Measurements from ENCODE around the gene INVS.

DNA sequence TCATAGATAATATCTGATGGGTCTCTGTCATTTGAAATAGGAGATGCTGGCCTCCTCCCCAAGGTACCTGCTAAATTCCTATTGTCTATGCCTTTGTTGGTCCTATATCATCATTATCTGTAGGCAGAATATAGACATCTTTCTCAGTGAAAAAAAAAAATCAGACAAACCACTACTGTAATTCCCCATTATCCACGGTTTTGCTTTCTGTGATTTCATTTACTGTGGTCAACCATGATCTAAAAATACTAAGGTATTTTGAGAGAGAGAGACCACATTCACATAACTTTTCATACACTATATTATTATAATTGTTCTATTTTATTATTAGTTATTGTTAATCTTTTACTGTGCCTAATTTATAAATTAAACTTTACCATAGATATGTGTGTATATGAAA, 122.5 kb downstream of the INVS start:
- no peak for TF ChIP-seq MAX (IDR thresholded peaks at IDR 0.05)
- TF ChIP-seq EP300 (IDR thresholded peaks at IDR 0.05; ENCODE audit: low read depth in 2 of 2, low read length in 2 of 2), result no peak
- no peak for TF ChIP-seq EP300 (CRISPR knock-in tag; IDR thresholded peaks at IDR 0.05; ENCODE audit: borderline replicate concordance)
- no peak for TF ChIP-seq RAD51 (IDR thresholded peaks at IDR 0.05; ENCODE audit: borderline replicate concordance)
- TF ChIP-seq, protein P1, sequence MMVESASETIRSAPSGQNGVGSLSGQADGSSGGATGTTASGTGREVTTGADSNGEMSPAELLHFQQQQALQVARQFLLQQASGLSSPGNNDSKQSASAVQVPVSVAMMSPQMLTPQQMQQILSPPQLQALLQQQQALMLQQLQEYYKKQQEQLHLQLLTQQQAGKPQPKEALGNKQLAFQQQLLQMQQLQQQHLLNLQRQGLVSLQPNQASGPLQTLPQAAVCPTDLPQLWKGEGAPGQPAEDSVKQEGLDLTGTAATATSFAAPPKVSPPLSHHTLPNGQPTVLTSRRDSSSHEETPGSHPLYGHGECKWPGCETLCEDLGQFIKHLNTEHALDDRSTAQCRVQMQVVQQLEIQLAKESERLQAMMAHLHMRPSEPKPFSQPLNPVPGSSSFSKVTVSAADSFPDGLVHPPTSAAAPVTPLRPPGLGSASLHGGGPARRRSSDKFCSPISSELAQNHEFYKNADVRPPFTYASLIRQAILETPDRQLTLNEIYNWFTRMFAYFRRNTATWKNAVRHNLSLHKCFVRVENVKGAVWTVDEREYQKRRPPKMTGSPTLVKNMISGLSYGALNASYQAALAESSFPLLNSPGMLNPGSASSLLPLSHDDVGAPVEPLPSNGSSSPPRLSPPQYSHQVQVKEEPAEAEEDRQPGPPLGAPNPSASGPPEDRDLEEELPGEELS (CRISPR knock-in tag; IDR thresholded peaks at IDR 0.05), result no peak
- TF ChIP-seq U2AF2 (IDR thresholded peaks at IDR 0.05; ENCODE audit: low read depth, low read length), result no peak
- no peak for TF ChIP-seq ZMYM3 (CRISPR knock-in tag; IDR thresholded peaks at IDR 0.05)
- TF ChIP-seq SMAD1 (CRISPR knock-in tag; IDR thresholded peaks at IDR 0.05; ENCODE audit: borderline replicate concordance, low read depth), result no peak
- TF ChIP-seq, protein P2, sequence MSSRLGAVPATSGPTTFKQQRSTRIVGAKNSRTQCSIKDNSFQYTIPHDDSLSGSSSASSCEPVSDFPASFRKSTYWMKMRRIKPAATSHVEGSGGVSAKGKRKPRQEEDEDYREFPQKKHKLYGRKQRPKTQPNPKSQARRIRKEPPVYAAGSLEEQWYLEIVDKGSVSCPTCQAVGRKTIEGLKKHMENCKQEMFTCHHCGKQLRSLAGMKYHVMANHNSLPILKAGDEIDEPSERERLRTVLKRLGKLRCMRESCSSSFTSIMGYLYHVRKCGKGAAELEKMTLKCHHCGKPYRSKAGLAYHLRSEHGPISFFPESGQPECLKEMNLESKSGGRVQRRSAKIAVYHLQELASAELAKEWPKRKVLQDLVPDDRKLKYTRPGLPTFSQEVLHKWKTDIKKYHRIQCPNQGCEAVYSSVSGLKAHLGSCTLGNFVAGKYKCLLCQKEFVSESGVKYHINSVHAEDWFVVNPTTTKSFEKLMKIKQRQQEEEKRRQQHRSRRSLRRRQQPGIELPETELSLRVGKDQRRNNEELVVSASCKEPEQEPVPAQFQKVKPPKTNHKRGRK (CRISPR knock-in tag; IDR thresholded peaks at IDR 0.05), result no peak
- TF ChIP-seq POLR2A (IDR thresholded peaks at IDR 0.05; ENCODE audit: insufficient read depth in 1 of 2, low read depth in 2 of 2, low read length in 2 of 2), result no peak
- no peak for TF ChIP-seq KDM1A (CRISPR knock-in tag; IDR thresholded peaks at IDR 0.05)
- TF ChIP-seq NR3C1 (CRISPR knock-in tag; IDR thresholded peaks at IDR 0.05), result no peak

Measured in HepG2 (cell line).